Hematopoietic multipotent progenitor cell treated with erythropoietin and hydrocortisone succinate and interleukin-3 and kit ligand, for 17 days (in vitro differentiated cells): ENCODE results near the gene CYP27B1.

Experiments
- DNase-seq: peaks from one replicate; pipeline ENCODE4 v3.0.0-alpha.2; 2015; ENCODE audit warnings: low spot score

The CYP27B1 gene, protein sequence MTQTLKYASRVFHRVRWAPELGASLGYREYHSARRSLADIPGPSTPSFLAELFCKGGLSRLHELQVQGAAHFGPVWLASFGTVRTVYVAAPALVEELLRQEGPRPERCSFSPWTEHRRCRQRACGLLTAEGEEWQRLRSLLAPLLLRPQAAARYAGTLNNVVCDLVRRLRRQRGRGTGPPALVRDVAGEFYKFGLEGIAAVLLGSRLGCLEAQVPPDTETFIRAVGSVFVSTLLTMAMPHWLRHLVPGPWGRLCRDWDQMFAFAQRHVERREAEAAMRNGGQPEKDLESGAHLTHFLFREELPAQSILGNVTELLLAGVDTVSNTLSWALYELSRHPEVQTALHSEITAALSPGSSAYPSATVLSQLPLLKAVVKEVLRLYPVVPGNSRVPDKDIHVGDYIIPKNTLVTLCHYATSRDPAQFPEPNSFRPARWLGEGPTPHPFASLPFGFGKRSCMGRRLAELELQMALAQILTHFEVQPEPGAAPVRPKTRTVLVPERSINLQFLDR

GRCh38 chr12:57766464-57767304 is at the start of gene CYP27B1:
TSS of gene CYP27B1 (minus strand) at chr12:57767078. CDS start at chr12:57767041, 37 bp downstream.
- DNase-seq = no peak

- DNase-seq = no peak
Observed at GRCh38 chr12:57816001-57816854, 49.4 kb upstream of the CYP27B1 start.

DNA sequence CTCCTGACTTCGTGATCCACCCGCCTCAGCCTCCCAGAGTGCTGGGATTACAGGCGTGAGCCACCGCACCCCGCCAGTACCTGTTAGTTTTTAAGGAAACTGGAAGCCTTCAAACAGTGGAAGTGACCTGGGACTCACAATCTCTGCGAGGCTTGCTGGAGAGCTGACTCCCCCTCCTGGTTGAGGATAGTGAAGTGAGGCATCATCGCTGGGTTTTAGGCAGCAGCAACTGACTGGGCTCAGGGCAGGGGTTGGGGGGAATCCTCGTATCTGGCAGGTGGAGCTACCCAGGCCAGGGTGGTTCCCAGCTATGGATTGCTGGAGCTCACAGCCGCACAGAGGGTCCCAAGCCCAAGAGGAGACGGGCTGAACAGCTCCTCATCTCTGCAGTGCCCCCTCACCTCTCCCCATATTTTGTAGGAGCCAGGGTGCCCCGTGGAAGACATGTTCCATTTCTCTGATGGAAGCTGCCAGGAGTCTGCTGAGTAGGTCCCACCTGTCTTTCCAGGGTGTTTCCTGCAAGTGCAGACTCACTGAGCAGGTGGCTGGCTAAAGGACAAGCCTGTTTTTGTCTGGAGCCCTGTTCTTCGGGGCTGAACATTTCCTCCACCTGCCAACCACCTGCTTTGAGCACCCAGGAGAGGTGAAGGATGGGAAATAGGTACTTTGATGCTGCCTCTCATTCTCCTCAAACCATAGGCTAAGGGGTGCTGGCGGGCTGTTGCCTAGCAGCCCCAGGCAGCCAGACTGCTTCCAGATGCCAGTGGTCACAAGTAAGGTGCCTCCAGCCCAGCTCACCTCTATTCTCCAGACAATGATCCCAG is 48.5 kb upstream of the CYP27B1 start:
- no peak for DNase-seq

DNA sequence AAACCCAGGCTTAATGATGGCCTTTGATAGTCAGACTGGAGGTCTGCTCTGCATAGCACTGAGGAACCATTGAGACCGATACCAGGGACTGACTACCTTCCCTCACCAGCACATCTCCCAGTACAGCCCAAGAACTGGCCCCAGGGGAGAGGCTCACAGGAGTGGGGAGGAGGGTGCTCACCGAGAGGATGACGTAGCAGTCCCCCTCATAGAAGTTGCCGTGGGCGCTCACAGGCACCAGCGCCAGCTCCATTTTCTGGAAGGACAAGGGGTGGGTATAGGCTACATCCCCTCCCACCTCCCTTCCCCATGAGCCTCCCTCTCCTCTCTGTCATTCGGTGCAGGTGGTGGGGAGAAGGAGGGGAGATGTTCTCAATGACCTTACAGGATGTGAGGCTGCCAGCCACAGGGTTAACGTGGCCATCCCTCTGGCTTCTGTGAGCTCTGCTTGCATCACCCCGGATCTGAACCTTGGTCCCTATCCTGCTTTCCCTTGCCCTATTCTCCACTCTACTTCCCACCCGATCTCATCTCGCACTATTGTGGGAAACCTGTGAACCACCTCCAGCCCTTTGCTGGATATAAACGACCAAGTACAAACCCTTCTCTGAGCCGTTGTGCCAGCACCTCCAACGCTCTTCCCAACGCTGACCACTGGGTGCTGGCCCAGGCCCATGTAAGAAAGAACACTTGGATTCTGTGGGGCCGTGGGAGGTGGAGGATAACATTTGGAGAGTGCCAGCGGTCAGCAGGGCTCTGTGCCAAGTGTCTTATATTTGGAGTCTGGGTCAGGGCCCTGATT is 47.3 kb upstream of the CYP27B1 start:
- DNase-seq = no peak

DNA sequence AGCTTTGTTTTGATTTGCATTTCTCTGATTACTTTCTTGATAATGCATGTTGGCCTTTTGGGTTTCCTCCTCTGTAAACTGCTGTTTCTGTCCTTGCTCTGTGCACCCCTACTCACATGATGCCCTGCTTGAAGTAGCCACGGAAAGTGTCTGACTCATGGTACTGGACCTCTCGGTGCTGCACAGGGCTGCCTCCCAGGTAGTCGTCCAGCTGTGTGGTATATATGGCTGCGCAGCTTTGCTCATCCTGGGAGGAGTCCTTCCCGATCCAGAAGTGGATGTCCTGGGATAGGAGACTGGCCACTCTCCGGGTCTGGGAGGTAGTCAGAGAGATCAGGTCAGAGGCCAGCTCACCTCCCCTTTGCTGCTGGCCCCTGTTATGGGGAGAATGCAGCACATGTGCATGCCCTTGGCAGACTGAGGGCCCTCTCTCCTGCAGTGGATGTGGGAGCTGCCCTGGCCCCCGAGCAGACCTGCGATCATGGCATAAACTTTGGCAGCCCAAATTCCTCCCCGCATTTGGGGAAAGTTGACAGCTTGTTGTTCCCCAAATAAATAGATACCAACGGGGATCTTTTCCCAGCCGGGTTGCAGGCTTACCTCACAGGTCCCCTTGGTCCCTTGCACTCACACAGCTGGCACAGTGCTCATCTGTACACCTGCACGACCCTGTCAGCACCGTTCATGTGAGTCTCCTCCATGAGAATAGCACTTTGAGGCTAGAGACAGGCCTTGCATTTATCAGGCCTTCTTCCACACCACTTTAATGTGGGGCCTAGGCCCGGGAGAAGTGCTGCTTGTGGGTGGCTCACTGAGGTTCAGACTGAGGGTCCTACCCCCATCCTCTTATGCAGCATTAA is 46.5 kb upstream of the CYP27B1 start:
- no peak for DNase-seq

DNA sequence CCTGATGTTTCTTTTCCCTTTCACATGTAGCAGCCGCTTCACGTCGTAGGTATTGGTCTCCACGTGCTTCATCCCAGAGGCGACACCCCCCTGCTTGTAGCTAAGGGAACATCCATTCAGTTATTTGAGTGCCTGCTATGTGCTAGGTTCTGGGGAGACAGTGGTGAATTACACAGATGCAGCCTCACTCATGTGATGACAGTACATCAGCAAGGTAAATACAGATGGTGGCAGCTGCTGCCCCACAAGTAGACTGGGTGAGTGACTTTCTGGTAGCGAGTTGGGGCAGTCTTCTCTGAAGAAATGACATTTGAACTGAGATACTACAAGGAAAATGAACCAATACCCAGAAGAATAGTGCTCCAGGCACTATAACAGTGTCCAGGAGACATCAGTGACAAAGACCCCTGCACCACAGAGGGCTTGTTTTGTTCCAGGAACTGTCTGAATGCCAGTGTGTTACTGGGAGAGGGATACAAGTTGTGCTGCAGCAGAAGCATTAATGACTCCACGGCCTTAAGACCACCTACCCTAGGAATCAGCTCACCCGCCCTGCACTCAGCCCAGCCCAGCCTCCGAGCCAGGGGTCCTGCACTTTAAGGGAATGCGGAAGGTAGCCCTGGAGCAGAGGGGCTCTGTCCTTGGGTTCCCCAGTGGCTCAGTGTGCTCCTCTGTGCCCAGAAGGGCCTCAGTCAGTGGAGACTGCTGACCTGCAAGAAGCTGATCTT is 44.3 kb upstream of the CYP27B1 start:
- DNase-seq = no peak

- peak; percentile 29 for DNase-seq
Observed at GRCh38 chr12:57810450-57810849, 43.6 kb upstream of the CYP27B1 start.

GRCh38 chr12:57809425-57809824 is 42.5 kb upstream of the CYP27B1 start:
- DNase-seq = no peak

GRCh38 chr12:57808351-57808750 is 41.5 kb upstream of the CYP27B1 start:
- DNase-seq = no peak

- no peak for DNase-seq
Observed at GRCh38 chr12:57807285-57807684, 40.4 kb upstream of the CYP27B1 start.

- no peak for DNase-seq
Observed at GRCh38 chr12:57806677-57807076, 39.8 kb upstream of the CYP27B1 start.

DNA sequence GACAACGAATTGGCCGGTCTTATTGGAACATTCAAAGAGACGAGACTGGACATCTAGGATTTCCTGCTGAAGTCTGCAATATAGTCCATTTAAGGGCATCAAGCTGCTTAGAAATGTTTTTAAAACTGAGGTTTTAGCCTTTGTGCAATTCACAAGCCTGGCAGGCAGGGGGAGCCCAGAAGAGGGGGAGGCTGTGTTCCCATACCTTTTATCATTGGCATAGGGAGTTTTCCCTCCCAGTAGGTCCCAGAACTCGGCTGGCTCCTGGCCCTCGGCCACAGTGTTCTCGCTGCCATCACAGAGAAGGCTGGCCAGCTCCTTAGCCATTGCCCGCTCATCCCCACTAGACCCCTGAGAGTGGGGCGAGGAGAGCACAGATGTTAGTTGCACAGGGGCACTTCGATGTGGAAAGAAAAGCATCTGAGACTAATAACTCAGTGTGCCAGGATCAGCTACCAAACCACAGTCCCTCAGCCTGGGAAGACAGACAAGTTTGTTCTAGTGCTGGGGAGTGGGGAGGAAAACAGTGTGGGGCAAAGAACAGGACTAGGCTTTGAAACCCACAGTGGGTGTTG is 36.5 kb upstream of the CYP27B1 start:
- no peak for DNase-seq

DNA sequence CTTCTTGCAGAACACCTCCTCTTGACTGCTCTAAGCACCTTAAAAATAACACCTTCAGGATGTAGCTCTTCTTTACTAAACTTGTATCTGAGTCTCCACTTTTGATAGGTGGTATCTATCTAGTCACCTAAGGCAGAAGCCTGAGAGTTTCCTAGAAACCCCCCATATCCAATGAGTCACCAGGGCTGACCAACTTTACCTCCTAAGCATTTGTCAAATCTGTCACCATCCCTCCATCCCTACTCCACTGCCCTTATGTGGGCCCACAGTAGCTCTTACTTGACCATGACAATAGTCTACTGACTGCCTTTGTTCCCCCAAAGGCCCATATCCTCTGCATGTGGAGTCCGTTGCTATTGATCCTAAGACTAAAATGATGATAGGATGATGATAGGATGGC is 35.7 kb upstream of the CYP27B1 start:
- no peak for DNase-seq

DNA sequence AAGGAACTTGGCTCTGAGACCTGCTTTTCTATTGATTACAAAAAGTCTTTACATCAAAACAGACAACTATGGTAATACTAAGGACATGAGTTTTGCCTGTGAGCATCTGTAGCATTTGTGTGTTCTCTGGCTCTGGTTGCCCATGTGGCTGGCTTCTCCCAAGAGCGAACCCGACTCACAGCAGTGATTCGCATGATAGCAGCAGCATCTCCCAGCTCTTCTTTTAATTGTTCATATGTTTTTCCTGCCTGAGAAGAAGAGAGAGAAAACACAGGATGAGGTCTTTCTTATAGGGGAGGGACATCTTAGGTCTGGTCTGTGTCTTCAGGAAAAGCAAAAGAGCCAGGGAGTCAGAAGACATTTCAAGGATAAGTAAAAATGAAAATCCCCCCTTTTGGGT is 34.1 kb upstream of the CYP27B1 start:
- DNase-seq = no peak

DNA sequence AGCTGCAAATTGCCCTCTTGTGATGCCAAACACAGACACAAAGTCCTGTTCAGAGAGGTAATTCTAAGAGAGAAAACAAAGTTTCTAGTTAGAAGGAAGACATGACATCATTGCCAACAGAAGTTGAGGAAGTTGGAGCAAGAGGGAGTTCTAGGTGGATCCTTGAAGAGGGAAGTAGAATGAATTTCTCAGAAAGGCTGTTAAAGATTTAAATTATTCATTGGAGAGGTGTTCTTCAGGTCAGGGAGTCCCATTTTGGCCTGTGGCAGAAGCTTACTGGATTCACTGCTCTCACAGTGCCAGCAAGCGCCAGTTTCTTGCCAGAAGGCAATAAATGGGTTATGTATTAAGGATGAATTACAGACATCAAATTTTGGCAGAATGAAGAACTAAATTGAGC is 31.1 kb upstream of the CYP27B1 start:
- DNase-seq = no peak

DNA sequence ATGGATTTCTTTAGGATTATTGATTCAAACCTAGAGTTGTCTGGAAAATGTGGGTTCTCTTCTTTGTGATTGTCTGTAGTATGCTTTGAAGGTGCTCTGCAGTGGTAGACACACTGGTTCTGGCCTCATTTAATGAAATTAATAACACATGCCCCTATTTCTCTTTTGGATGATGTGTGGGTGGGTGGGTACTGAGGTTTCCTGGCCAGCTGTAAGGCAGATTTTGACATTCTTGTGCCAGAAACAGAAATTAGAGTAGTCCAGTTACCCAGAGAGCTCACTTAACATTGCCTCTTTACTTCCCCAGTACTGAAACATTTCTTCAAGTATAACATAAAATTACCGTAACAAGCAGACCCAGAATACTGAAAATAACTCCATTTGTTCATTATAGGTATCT is 30.1 kb upstream of the CYP27B1 start:
- no peak for DNase-seq

- DNase-seq = no peak
Observed at GRCh38 chr12:57795354-57795753, 28.5 kb upstream of the CYP27B1 start.

DNA sequence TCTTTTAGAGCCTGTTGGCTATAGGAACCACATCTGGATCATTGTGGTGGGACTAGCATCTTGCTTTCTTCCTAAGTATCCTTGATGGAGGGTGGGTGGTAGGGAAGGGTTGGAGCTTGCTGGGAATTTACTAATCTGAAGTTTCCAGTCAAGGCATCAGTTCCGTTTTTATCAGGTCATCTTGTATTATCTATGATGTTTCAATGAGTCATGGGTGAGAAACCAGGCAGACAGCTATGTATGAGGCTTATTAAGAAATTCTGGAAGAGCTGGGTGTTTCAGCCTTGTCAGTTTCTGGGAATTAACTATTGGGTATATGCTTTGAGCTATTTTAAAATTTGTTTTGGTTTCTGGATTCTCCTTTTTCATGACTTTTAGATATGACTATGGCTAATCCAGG is 27.0 kb upstream of the CYP27B1 start:
- no peak for DNase-seq
